H9 (cell line): ENCODE measurements around the gene IFNAR2. TPM values are rescaled to one million over a fixed set of nuclear protein-coding genes. Genes with fewer than 3 reads are reported as not detected.

Source experiments
- DNase-seq: peaks from one replicate; pipeline ENCODE4 v3.0.0-alpha.2; 2017
- H2AFZ ChIP-seq: one replicate; pipeline ENCODE4 v1.6.1; 2013; ENCODE audit warnings: mild to moderate bottlenecking, low read length, control low read depth, moderate library complexity
- H2AK5ac ChIP-seq: 2 replicates; pipeline ENCODE4 v1.6.1; 2013; ENCODE audit warnings: low read length, control low read depth, mixed read lengths; ENCODE audit not compliant: insufficient read length
- H2BK120ac ChIP-seq: one replicate; pipeline ENCODE4 v1.6.1; 2013; ENCODE audit warnings: low read depth, mild to moderate bottlenecking, low read length, control low read depth, inconsistent platforms; ENCODE audit not compliant: poor library complexity, severe bottlenecking
- H2BK12ac ChIP-seq: 2 replicates; pipeline ENCODE4 v1.6.1; 2013; ENCODE audit warnings: low read length, control low read depth, mixed read lengths, low read depth; ENCODE audit not compliant: insufficient read length
- H2BK15ac ChIP-seq: 2 replicates; pipeline ENCODE4 v1.6.1; 2013; ENCODE audit warnings: low read depth, low read length, control low read depth
- H2BK20ac ChIP-seq: one replicate; pipeline ENCODE4 v1.6.1; 2013; ENCODE audit warnings: low read depth, mild to moderate bottlenecking, low read length, control low read depth, inconsistent platforms; ENCODE audit not compliant: poor library complexity, severe bottlenecking
- H2BK5ac ChIP-seq: 2 replicates; pipeline ENCODE4 v1.6.1; 2013; ENCODE audit warnings: low read length, control low read depth, mixed read lengths; ENCODE audit not compliant: insufficient read length
- H3K14ac ChIP-seq: 2 replicates; pipeline ENCODE4 v1.6.1; 2013; ENCODE audit warnings: low read length, control low read depth; ENCODE audit not compliant: insufficient read depth
- H3K18ac ChIP-seq: 2 replicates; pipeline ENCODE4 v1.6.1; 2013; ENCODE audit warnings: low read depth, mild to moderate bottlenecking, mixed read lengths, low read length, control low read depth; ENCODE audit not compliant: insufficient read length
- H3K23ac ChIP-seq: 2 replicates; pipeline ENCODE4 v1.6.1; 2013; ENCODE audit warnings: low read length, control low read depth, mixed read lengths, low read depth; ENCODE audit not compliant: insufficient read length
- H3K23me2 ChIP-seq: 2 replicates; pipeline ENCODE4 v1.6.1; 2013; ENCODE audit warnings: low read depth, mild to moderate bottlenecking, mixed read lengths, low read length, control low read depth; ENCODE audit not compliant: insufficient read length, poor library complexity, severe bottlenecking
- H3K27ac ChIP-seq: 2 replicates; pipeline ENCODE4 v1.5.1; 2013; ENCODE audit warnings: low read length, control low read depth, mixed read lengths, low read depth; ENCODE audit not compliant: insufficient read length
- H3K27me3 ChIP-seq: 2 replicates; pipeline ENCODE4 v1.6.1; 2013; ENCODE audit warnings: low read length, control low read depth, inconsistent platforms; ENCODE audit not compliant: insufficient read depth
- H3K4ac ChIP-seq: 2 replicates; pipeline ENCODE4 v1.6.1; 2013; ENCODE audit warnings: low read depth, mild to moderate bottlenecking, control low read depth, inconsistent platforms, low read length, moderate library complexity
- H3K4me1 ChIP-seq: 2 replicates; pipeline ENCODE4 v1.6.1; 2013; ENCODE audit warnings: low read length, control low read depth, inconsistent platforms; ENCODE audit not compliant: insufficient read depth
- H3K4me2 ChIP-seq: 2 replicates; pipeline ENCODE4 v1.6.1; 2013; ENCODE audit warnings: low read length, control low read depth, mixed read lengths; ENCODE audit not compliant: insufficient read length, insufficient read depth
- H3K56ac ChIP-seq: 2 replicates; pipeline ENCODE4 v1.6.1; 2013; ENCODE audit warnings: low read depth, mild to moderate bottlenecking, mixed read lengths, low read length, control low read depth; ENCODE audit not compliant: insufficient read length
- H3K79me1 ChIP-seq: 2 replicates; pipeline ENCODE4 v1.6.1; 2013; ENCODE audit warnings: low read depth, mild to moderate bottlenecking, moderate library complexity, low read length, control low read depth, inconsistent platforms; ENCODE audit not compliant: insufficient read depth, poor library complexity, severe bottlenecking
- H3K79me2 ChIP-seq: 2 replicates; pipeline ENCODE4 v1.6.1; 2013; ENCODE audit warnings: low read length, control low read depth, inconsistent platforms; ENCODE audit not compliant: insufficient read depth
- H3K9ac ChIP-seq: 2 replicates; pipeline ENCODE4 v1.6.1; 2013; ENCODE audit warnings: low read length, control low read depth, mixed read lengths; ENCODE audit not compliant: insufficient read length; ENCODE audit errors: extremely low read depth
- H3K9me3 ChIP-seq: one replicate; pipeline ENCODE4 v1.6.1; 2013; ENCODE audit warnings: low read depth, low read length, inconsistent platforms; ENCODE audit not compliant: control insufficient read depth
- H3T11ph ChIP-seq: one replicate; pipeline ENCODE4 v1.6.1; 2013; ENCODE audit warnings: mild to moderate bottlenecking, low read length, control low read depth, inconsistent platforms
- H4K20me1 ChIP-seq: one replicate; pipeline ENCODE4 v1.6.1; 2013; ENCODE audit not compliant: control insufficient read depth, insufficient read length, insufficient read depth
- H4K5ac ChIP-seq: 2 replicates; pipeline ENCODE4 v1.6.1; 2013; ENCODE audit warnings: low read depth, mild to moderate bottlenecking, mixed read lengths, low read length, control low read depth; ENCODE audit not compliant: insufficient read length
- H4K8ac ChIP-seq: replicated peaks from 2 replicates; pipeline ENCODE4 v1.6.1; 2013; ENCODE audit warnings: low read length, control low read depth, mixed read lengths, low read depth; ENCODE audit not compliant: insufficient read length
- H4K91ac ChIP-seq: 2 replicates; pipeline ENCODE4 v1.6.1; 2013; ENCODE audit warnings: low read depth, mild to moderate bottlenecking, moderate library complexity, mixed read lengths, low read length, control low read depth; ENCODE audit not compliant: insufficient read length
- H3K27ac Mint-ChIP-seq, 3 experiments: 2 replicates in 2 of 3; 3 replicates in 1 of 3; pipeline ENCODE4 v1.8.0; 2020 to 2021; ENCODE audit warnings: mixed read lengths in 3 of 3, mild to moderate bottlenecking in 1 of 3, moderate library complexity in 1 of 3
- H3K27me3 Mint-ChIP-seq: 2 replicates; pipeline ENCODE4 v1.8.0; 2021; ENCODE audit warnings: low read depth, mild to moderate bottlenecking, moderate library complexity, mixed read lengths
- H3K36me3 Mint-ChIP-seq, 3 experiments: 2 replicates in 2 of 3; 3 replicates in 1 of 3; pipeline ENCODE4 v1.8.0; 2020 to 2021; ENCODE audit warnings: low read depth in 3 of 3, mixed read lengths in 3 of 3; ENCODE audit not compliant: insufficient read depth in 1 of 3
- H3K4me1 Mint-ChIP-seq, 2 experiments: 2 replicates each; pipeline ENCODE4 v1.8.0; 2020; ENCODE audit warnings: mixed read lengths in 2 of 2
- H3K4me3 Mint-ChIP-seq, 2 experiments: 2 replicates in 1 of 2; 3 replicates in 1 of 2; pipeline ENCODE4 v1.8.0; 2020 to 2021; ENCODE audit warnings: mild to moderate bottlenecking in 2 of 2, mixed read lengths in 2 of 2, moderate library complexity in 1 of 2
- H3K9me3 Mint-ChIP-seq, 2 experiments: 2 replicates in 1 of 2; 3 replicates in 1 of 2; pipeline ENCODE4 v1.8.0; 2020; ENCODE audit warnings: mild to moderate bottlenecking in 2 of 2, mixed read lengths in 2 of 2, moderate library complexity in 1 of 2
- CTCF ChIP-seq: fragments of 200-600 bp; sonication (generic); conservative IDR thresholded peaks from 3 replicates; pipeline ENCODE4 v1.8.0; 2021; ENCODE audit warnings: antibody characterized with exemption, mild to moderate bottlenecking
- WGBS: extraction: QIAGEN DNeasy Blood & Tissue Kit; methylation state at CpG from one replicate; pipeline ENCODE4 v1.1.7; 2013; ENCODE audit warnings: missing lambda C conversion rate, low lambda C conversion rate, mixed read lengths; ENCODE audit not compliant: insufficient read length; ENCODE audit errors: extremely low coverage; 5-methylcytosine and 5-hydroxymethylcytosine counted together
- total RNA-seq: library from RNA; stranded (reverse); gene quantifications from 2 replicates; pipeline ENCODE4 v1.2.1, GENCODE V29; 2021

The IFNAR2 gene
- total RNA-seq, 1 experiment from 2014 or later, result 14.4 TPM

GRCh38 chr21:33265664-33266049 is 35.9 kb downstream of the IFNAR2 start:
- H2AK5ac ChIP-seq, result no peak overlapping the region
- H3K56ac ChIP-seq, result no peak overlapping the region
- no peak overlapping the region for H2AFZ ChIP-seq
- no peaks in the 10 kb centered on the region for H3K79me2 ChIP-seq
- H3K9ac ChIP-seq, result no peak overlapping the region
- H4K91ac ChIP-seq, result no peak overlapping the region
- Mint-ChIP-seq H3K9me3 (no peaks in the 10 kb centered on the region), H3K27ac (peak overlapping the region in 1 of 3 experiments; percentile 32; a peak in 2 of 7 replicates), H3K36me3 (peaks cover 0 to 10% (median 4%) of the 10 kb centered on the region in 3 experiments; a peak in 4 of 7 replicates), H3K4me1 (peaks cover 18 to 21% of the 10 kb centered on the region in 2 experiments), H3K27me3 (peaks cover 15% of the 10 kb centered on the region), H3K4me3 (peak overlapping the region; percentile 70 to 84)
- no peaks in the 10 kb centered on the region for H3K23me2 ChIP-seq
- H3K27me3 ChIP-seq, result no peaks in the 10 kb centered on the region
- no peak overlapping the region for H3K23ac ChIP-seq
- TF ChIP-seq CTCF, result no peak
- H3T11ph ChIP-seq, result no peak overlapping the region
- no peak overlapping the region for H3K18ac ChIP-seq
- no peak overlapping the region for H2BK5ac ChIP-seq
- H3K79me1 ChIP-seq, result no peaks in the 10 kb centered on the region
- no peak overlapping the region for H2BK120ac ChIP-seq
- H2BK15ac ChIP-seq, result no peak overlapping the region
- H3K9me3 ChIP-seq, result no peaks in the 10 kb centered on the region
- no peaks in the 10 kb centered on the region for H4K20me1 ChIP-seq
- H3K4me1 ChIP-seq, result no peaks in the 10 kb centered on the region
- no CpG with 5 or more reads among the region's 12 CpGs for WGBS
- H4K8ac ChIP-seq, result no peak overlapping the region
- no peak overlapping the region for H2BK20ac ChIP-seq
- H4K5ac ChIP-seq, result no peak overlapping the region
- peak overlapping the region; percentile 53 for H3K4me2 ChIP-seq
- H2BK12ac ChIP-seq, result no peak overlapping the region
- peak; percentile 66 for DNase-seq
- H3K14ac ChIP-seq, result no peak overlapping the region
- no peak overlapping the region for H3K4ac ChIP-seq
- H3K27ac ChIP-seq, result no peak overlapping the region
